BJ (cell line): Measurements from ENCODE around the gene SHF. TPM values are rescaled to one million over a fixed set of nuclear protein-coding genes. Genes with fewer than 3 reads are reported as not detected.

Experiments
- CTCF ChIA-PET: fragments of 350-600 bp; formaldehyde crosslinking; extraction: SDS; loops from one replicate; lab custom pipeline; 2021; ENCODE audit warnings: antibody characterized with exemption, inconsistent platforms; lab: Yijun Ruan, JAX
- POLR2A ChIA-PET: fragments of 300-600 bp; sonication (Branson Sonifier 250); formaldehyde crosslinking; extraction: SDS; loops from one replicate; lab custom pipeline; 2021; ENCODE audit warnings: antibody characterized with exemption; lab: Charles Lee
- DNase-seq: peaks from one replicate; pipeline ENCODE4 v3.0.0-alpha.2; 2011; ENCODE audit warnings: low read depth
- H3K27me3 ChIP-seq: 2 replicates; pipeline ENCODE4 v1.6.0; 2011; ENCODE audit warnings: low read length; ENCODE audit not compliant: control insufficient read depth, insufficient read depth
- H3K36me3 ChIP-seq: 2 replicates; pipeline ENCODE4 v1.5.1; 2011; ENCODE audit warnings: low read length; ENCODE audit not compliant: control insufficient read depth, insufficient read depth
- H3K4me3 ChIP-seq: 2 replicates; pipeline ENCODE4 v1.5.1; 2011; ENCODE audit warnings: low read depth, mild to moderate bottlenecking, control low read depth, low read length
- polyA plus RNA-seq: library from polyadenylated mRNA; depleted of rRNA; stranded (reverse); fragments of >200 nt; gene quantifications from 2 replicates; pipeline ENCODE4 v1.2.3, GENCODE V29; 2011
- TF ChIP-seq, protein P1 (sequence below): IDR thresholded peaks from 2 replicates; pipeline ENCODE4 v1.5.1; 2011; ENCODE audit warnings: low read depth, mild to moderate bottlenecking, control low read depth, inconsistent platforms, low read length, moderate library complexity; ENCODE audit not compliant: insufficient read depth

The SHF gene
- polyA plus RNA-seq, 1 experiment = 5.2 TPM

DNA sequence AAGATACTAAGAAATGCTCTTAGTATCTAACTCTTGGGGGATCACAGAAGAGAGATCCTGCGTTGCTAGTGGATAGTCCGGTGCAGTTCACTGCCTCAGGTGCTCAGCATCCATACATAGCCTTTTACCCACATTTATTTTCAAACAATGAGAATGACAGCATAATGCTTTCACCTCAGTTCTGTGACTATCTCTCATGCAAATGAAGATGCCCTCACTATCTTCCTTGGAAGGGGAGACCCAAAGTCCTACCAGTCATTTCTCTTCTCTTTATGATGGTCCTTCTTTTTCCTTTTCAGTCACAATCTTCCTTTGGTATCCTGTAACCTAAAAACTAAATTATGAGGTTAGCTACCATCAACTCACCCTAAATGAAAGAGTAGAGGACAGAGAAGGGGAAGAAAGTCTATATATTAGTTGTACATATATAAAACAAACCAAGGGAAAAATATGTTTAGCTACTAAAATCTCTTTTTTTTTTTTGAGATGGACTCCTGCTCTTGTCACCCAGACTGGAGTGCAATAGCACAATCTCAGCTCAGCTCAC lies 33.4 kb upstream of the SHF start:
- Histone ChIP-seq H3K36me3 (no peaks in the 10 kb centered on the region), H3K27me3 (peaks cover 3% of the 10 kb centered on the region; the same call in 1 of the 2 replicates), H3K4me3 (no peak overlapping the region)
- ChIA-PET POLR2A (no interaction called here), CTCF (interaction anchor here (0.6 to 5.6 kb wide), 2 partner anchors 16 to 274 kb away, joined by 3 to 21 read pairs; no protein-coding TSS in a partner anchor)
- DNase-seq = no peak
- TF ChIP-seq, protein P1, sequence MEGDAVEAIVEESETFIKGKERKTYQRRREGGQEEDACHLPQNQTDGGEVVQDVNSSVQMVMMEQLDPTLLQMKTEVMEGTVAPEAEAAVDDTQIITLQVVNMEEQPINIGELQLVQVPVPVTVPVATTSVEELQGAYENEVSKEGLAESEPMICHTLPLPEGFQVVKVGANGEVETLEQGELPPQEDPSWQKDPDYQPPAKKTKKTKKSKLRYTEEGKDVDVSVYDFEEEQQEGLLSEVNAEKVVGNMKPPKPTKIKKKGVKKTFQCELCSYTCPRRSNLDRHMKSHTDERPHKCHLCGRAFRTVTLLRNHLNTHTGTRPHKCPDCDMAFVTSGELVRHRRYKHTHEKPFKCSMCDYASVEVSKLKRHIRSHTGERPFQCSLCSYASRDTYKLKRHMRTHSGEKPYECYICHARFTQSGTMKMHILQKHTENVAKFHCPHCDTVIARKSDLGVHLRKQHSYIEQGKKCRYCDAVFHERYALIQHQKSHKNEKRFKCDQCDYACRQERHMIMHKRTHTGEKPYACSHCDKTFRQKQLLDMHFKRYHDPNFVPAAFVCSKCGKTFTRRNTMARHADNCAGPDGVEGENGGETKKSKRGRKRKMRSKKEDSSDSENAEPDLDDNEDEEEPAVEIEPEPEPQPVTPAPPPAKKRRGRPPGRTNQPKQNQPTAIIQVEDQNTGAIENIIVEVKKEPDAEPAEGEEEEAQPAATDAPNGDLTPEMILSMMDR = no peak

DNA sequence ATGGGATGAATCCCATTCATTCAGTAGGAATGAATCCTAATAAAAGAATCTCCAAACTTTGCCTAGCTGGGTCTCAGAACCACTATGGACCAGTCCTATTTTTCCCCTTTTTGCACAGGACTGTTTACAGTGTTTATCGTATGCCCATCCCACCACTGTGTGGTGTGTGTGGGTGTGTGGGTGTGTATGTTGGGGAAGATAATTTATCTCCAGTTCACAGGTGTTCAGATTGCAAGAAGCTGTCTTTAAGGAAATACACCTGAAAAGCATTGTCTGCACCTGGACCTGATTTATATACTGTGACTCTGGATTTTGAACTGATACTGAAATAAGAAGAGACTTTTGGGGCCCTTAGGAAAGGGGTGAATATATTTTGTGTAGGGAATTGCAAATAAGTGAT lies 24.7 kb upstream of the SHF start:
- no peaks in the 10 kb centered on the region for H3K36me3 ChIP-seq
- DNase-seq = no peak
- POLR2A ChIA-PET = no interaction called here
- H3K4me3 ChIP-seq = no peak overlapping the region
- H3K27me3 ChIP-seq = peaks cover 2% of the 10 kb centered on the region; the same call in 1 of the 2 replicates
- CTCF ChIA-PET = interaction anchor here (1.5 kb wide), 1 partner anchor 50 kb away, joined by 4 read pairs; no protein-coding TSS in a partner anchor
- TF ChIP-seq, protein P1 = no peak

DNA sequence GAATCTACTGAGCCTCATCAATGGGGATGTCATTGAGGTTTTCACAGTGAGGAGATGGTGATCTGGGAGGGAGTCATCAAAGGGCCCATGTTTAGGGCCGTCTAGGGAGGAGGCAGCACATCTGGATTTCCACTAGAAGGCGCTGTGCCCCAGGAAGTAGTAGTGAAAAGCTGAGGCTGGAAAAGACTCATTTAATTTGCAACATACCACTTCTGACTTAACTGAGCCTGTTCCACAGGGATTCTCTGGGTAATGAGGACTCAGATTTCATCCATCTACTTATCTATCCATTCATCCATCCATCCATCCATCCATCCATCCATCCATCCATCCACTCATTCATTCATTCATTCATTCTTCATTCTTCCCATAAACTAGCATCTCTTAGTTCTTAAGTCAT lies 17.4 kb upstream of the SHF start:
- no peak for DNase-seq
- CTCF ChIA-PET = interaction anchor here (0.7 to 3.6 kb wide), 26 partner anchors 9 to 532 kb away, joined by 3 to 38 read pairs (median 4); a partner anchor contains a TSS
- TF ChIP-seq, protein P1 = peak; percentile 84
- no peak overlapping the region for H3K4me3 ChIP-seq
- POLR2A ChIA-PET = interaction anchor here (0.6 to 0.7 kb wide), 2 partner anchors 42 to 46 kb away, joined by 3 to 6 read pairs; no protein-coding TSS in a partner anchor
- peaks cover 3% of the 10 kb centered on the region for H3K27me3 ChIP-seq
- no peaks in the 10 kb centered on the region for H3K36me3 ChIP-seq

DNA sequence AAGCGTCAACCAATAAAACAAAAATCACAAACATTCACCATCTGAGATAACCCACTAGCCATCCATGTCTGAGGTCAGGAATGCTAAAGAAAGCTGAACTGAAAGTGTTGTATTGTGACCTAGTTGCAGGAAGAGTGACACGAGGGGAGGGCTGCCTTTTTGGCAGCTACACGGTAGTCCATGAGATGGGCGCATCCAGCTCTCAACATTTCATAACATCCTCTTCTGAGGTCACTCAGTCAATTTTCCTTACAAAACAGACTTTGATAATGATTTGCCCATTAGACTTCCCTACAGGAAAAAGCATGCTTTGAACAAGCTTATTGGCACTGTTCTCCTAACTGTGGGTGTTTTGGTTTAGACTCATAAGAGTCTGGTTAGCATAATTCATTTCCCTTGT lies 15.4 kb upstream of the SHF start:
- H3K4me3 ChIP-seq = no peak overlapping the region
- POLR2A ChIA-PET = no interaction called here
- TF ChIP-seq, protein P1 = no peak
- CTCF ChIA-PET = interaction anchor here (0.9 to 3.6 kb wide), 3 partner anchors 15 to 197 kb away, joined by 4 to 21 read pairs (median 6); no protein-coding TSS in a partner anchor
- H3K27me3 ChIP-seq = peaks cover 3% of the 10 kb centered on the region
- H3K36me3 ChIP-seq = no peaks in the 10 kb centered on the region
- DNase-seq = no peak

DNA sequence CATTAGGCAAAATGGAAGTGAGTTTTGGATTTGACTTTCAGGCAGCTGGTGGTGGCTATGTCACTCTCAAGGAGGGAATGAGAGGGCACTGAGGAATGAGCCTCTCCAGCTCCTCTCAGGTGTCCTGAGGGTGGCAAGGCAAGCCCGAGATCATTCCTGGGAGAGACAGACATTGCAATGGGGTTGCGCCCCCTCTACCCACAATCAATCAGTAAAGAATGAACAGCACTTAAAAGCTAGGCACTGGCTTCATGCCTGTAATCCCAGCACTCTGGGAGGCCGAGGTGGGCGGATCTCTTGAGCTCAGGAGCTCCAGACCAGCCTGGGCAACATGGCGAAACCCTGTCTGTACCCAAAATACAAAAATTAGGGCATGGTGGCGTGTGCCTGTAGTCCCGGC lies 14.1 kb upstream of the SHF start:
- TF ChIP-seq, protein P1 = no peak
- POLR2A ChIA-PET = no interaction called here
- CTCF ChIA-PET = interaction anchor here (0.9 to 3.5 kb wide), 3 partner anchors 39 to 197 kb away, joined by 3 to 18 read pairs (median 4); no protein-coding TSS in a partner anchor
- no peak for DNase-seq
- peaks cover 2% of the 10 kb centered on the region for H3K27me3 ChIP-seq
- H3K36me3 ChIP-seq = no peaks in the 10 kb centered on the region
- no peak overlapping the region for H3K4me3 ChIP-seq
